ENCODE results near the gene MARCHF6.
"Not testable (repeated sequence)": the region's sequence is repeated elsewhere in the genome, so short reads cannot be mapped to it uniquely, and the experiment has no call there.

The MARCHF6 gene

GRCh38 chr5:10353241-10354047, at the start of gene MARCHF6:
Gene MARCHF6, plus strand, starts transcription at chr5:10353695. Its CDS starts 204 bp downstream, at chr5:10353899.
- DNase-seq, result peak; percentile 81 to 90

- DNase-seq, result no peak
These were observed 49.8 kb upstream of the MARCHF6 start for GRCh38 chr5:10303699-10304170.

- DNase-seq, result no peak
These were observed 48.6 kb upstream of the MARCHF6 start for GRCh38 chr5:10304932-10305331.

- DNase-seq, result no peak
These were observed 47.4 kb upstream of the MARCHF6 start for GRCh38 chr5:10306114-10306513.

- DNase-seq, result no peak
These were observed 46.7 kb upstream of the MARCHF6 start for GRCh38 chr5:10306806-10307205.

GRCh38 chr5:10307206-10308148, 46.0 kb upstream of the MARCHF6 start, which contains the start of gene CMBL:
Gene CMBL, minus strand, starts transcription at chr5:10307902. Its CDS starts 17,140 bp downstream, at chr5:10290762.
- peak; percentile 21 to 40 for DNase-seq

GRCh38 chr5:10308844-10309243, 44.7 kb upstream of the MARCHF6 start:
- no peak for DNase-seq

- DNase-seq, result no peak
These were observed 43.3 kb upstream of the MARCHF6 start for GRCh38 chr5:10310066-10310779.

- DNase-seq, result not testable (repeated sequence)
These were observed 42.5 kb upstream of the MARCHF6 start for GRCh38 chr5:10310835-10311570.

GRCh38 chr5:10311595-10312425, 41.7 kb upstream of the MARCHF6 start:
- peak in 1 of 2 donors; percentile 22 for DNase-seq

GRCh38 chr5:10315201-10315600, 38.3 kb upstream of the MARCHF6 start:
- DNase-seq, result no peak

GRCh38 chr5:10315824-10316509, 37.5 kb upstream of the MARCHF6 start:
- DNase-seq, result no peak

GRCh38 chr5:10317825-10318682, 35.4 kb upstream of the MARCHF6 start:
- DNase-seq, result peak in 1 of 2 donors; percentile 36

GRCh38 chr5:10319202-10319851, 34.2 kb upstream of the MARCHF6 start:
- no peak for DNase-seq

- DNase-seq, result no peak
These were observed 32.7 kb upstream of the MARCHF6 start for GRCh38 chr5:10320793-10321192.

- no peak for DNase-seq
These were observed 31.6 kb upstream of the MARCHF6 start for GRCh38 chr5:10321882-10322281.

- no peak for DNase-seq
These were observed 29.7 kb upstream of the MARCHF6 start for GRCh38 chr5:10323588-10324488.
